ENCODE data around the gene ZNF385B.

The ZNF385B gene

GRCh38 chr2:179857236-179857635 is 4.2 kb downstream of the ZNF385B start:
- H3K4me3 ChIP-seq (ENCODE audit: low read depth, low read length) = no peak overlapping the region
- ChIA-PET CTCF (interaction anchor here (0.7 to 1.4 kb wide), 5 partner anchors 14 to 1096 kb away, joined by 3 to 6 read pairs (median 4); no protein-coding TSS in a partner anchor), POLR2A (no interaction called here)
- 0 out of 2 replicates have a peak, but pooled peaks cover 6% of the 10 kb centered on the region for H3K4me1 ChIP-seq (ENCODE audit: control insufficient read depth, insufficient read depth, low read length)
- H3K9me3 ChIP-seq (ENCODE audit: control insufficient read depth, insufficient read depth, low read depth, low read length) = no peaks in the 10 kb centered on the region
- no peak overlapping the region for H3K27ac ChIP-seq (ENCODE audit: extremely low read depth, low read depth, low read length)
- TF ChIP-seq KLF10 (tag by site-specific recombination; IDR thresholded peaks at IDR 0.05) (no peak), ZNF426 (tag by site-specific recombination; IDR thresholded peaks at IDR 0.05) (no peak), GLIS2 (tag by site-specific recombination; IDR thresholded peaks at IDR 0.05) (no peak)
- no peaks in the 10 kb centered on the region for H3K36me3 ChIP-seq (ENCODE audit: control insufficient read depth in 2 of 2, insufficient read depth in 1 of 2, low read length in 2 of 2)

GRCh38 chr2:179856205-179856604 is 5.2 kb downstream of the ZNF385B start:
- POLR2A ChIA-PET = no interaction called here
- Histone ChIP-seq H3K27ac (ENCODE audit: extremely low read depth, low read depth, low read length) (no peak overlapping the region), H3K9me3 (ENCODE audit: control insufficient read depth, insufficient read depth, low read depth, low read length) (no peaks in the 10 kb centered on the region), H3K36me3 (ENCODE audit: control insufficient read depth in 2 of 2, insufficient read depth in 1 of 2, low read length in 2 of 2) (no peaks in the 10 kb centered on the region), H3K4me3 (ENCODE audit: low read depth, low read length) (no peak overlapping the region), H3K4me1 (ENCODE audit: control insufficient read depth, insufficient read depth, low read length) (0 out of 2 replicates have a peak, but pooled peaks cover 6% of the 10 kb centered on the region)
- TF ChIP-seq ZNF521 (tag by site-specific recombination; IDR thresholded peaks at IDR 0.05) = no peak
- TF ChIP-seq OVOL3 (tag by site-specific recombination; IDR thresholded peaks at IDR 0.05) = no peak
- no peak for TF ChIP-seq ZFP69B (tag by site-specific recombination; IDR thresholded peaks at IDR 0.05)
- no peak for TF ChIP-seq ZNF670 (tag by site-specific recombination; IDR thresholded peaks at IDR 0.05; ENCODE audit: low read depth)
- no peak for TF ChIP-seq ZNF223 (tag by site-specific recombination; IDR thresholded peaks at IDR 0.05)
- CTCF ChIA-PET = no interaction called here

DNA sequence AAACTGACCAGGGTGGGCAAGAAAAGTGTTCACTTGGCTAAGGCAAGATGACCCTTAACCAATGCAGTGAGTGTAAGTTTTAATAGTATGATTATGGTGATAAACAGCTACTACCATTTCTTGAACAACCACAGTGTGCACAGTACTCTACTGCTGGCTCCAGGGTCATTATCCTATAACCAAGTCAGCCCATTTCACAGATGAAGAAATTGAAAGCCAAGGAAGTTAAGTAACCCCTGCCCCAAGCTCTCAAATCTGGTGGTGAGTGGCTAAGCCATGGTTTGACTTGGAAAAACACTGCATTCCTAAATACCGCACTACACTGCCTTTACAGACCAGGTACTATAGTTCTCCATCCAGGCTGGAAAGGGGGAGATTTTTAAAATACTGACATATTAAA is 5.7 kb downstream of the ZNF385B start:
- TF ChIP-seq KLF10 (tag by site-specific recombination; IDR thresholded peaks at IDR 0.05) = no peak
- peak; percentile 94 for TF ChIP-seq ZSCAN30 (tag by site-specific recombination; IDR thresholded peaks at IDR 0.05)
- no peaks in the 10 kb centered on the region for H3K36me3 ChIP-seq (ENCODE audit: control insufficient read depth in 2 of 2, insufficient read depth in 1 of 2, low read length in 2 of 2)
- H3K4me3 ChIP-seq (ENCODE audit: low read depth, low read length) = no peak overlapping the region
- no peak overlapping the region for H3K27ac ChIP-seq (ENCODE audit: extremely low read depth, low read depth, low read length)
- 0 out of 2 replicates have a peak, but pooled peaks cover 6% of the 10 kb centered on the region for H3K4me1 ChIP-seq (ENCODE audit: control insufficient read depth, insufficient read depth, low read length)
- CTCF ChIA-PET = no interaction called here
- POLR2A ChIA-PET = no interaction called here
- no peaks in the 10 kb centered on the region for H3K9me3 ChIP-seq (ENCODE audit: control insufficient read depth, insufficient read depth, low read depth, low read length)

- Histone ChIP-seq H3K9me3 (ENCODE audit: control insufficient read depth, insufficient read depth, low read depth, low read length) (no peaks in the 10 kb centered on the region), H3K27ac (ENCODE audit: extremely low read depth, low read depth, low read length) (no peak overlapping the region), H3K4me3 (ENCODE audit: low read depth, low read length) (no peak overlapping the region), H3K36me3 (ENCODE audit: control insufficient read depth in 2 of 2, insufficient read depth in 1 of 2, low read length in 2 of 2) (no peaks in the 10 kb centered on the region), H3K4me1 (ENCODE audit: control insufficient read depth, insufficient read depth, low read length) (0 out of 2 replicates have a peak, but pooled peaks cover 6% of the 10 kb centered on the region)
- POLR2A ChIA-PET = no interaction called here
- CTCF ChIA-PET = interaction anchor here (1.0 kb wide), 2 partner anchors 9 to 44 kb away, joined by 3 to 5 read pairs; no protein-coding TSS in a partner anchor
- TF ChIP-seq, protein P1, sequence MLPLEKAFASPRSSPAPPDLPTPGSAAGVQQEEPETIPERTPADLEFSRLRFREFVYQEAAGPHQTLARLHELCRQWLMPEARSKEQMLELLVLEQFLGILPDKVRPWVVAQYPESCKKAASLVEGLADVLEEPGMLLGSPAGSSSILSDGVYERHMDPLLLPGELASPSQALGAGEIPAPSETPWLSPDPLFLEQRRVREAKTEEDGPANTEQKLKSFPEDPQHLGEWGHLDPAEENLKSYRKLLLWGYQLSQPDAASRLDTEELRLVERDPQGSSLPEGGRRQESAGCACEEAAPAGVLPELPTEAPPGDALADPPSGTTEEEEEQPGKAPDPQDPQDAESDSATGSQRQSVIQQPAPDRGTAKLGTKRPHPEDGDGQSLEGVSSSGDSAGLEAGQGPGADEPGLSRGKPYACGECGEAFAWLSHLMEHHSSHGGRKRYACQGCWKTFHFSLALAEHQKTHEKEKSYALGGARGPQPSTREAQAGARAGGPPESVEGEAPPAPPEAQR (tag by site-specific recombination; IDR thresholded peaks at IDR 0.05) = no peak
- TF ChIP-seq ZNF549 (tag by site-specific recombination; IDR thresholded peaks at IDR 0.05) (no peak), ZNF610 (tag by site-specific recombination; IDR thresholded peaks at IDR 0.05; ENCODE audit: borderline replicate concordance) (no peak), PRDM6 (tag by site-specific recombination; IDR thresholded peaks at IDR 0.05) (peak; percentile 37; the same call in 1 of the 2 replicates)
Observed at GRCh38 chr2:179854891-179855290, 6.5 kb downstream of the ZNF385B start.
